ENCODE measurements around the gene HS6ST3. TPM values are rescaled to one million over a fixed set of nuclear protein-coding genes. Genes with fewer than 3 reads are reported as not detected.
"Not testable (repeated sequence)": the region's sequence is repeated elsewhere in the genome, so short reads cannot be mapped to it uniquely, and the experiment has no call there.

Gene HS6ST3
- total RNA-seq, 1 donor from 2014 or later = not detected

- no peak for DNase-seq (ENCODE audit: low read depth in 2 of 2)
Measured at GRCh38 chr13:96428911-96429310, 339.0 kb downstream of the HS6ST3 start.

DNA sequence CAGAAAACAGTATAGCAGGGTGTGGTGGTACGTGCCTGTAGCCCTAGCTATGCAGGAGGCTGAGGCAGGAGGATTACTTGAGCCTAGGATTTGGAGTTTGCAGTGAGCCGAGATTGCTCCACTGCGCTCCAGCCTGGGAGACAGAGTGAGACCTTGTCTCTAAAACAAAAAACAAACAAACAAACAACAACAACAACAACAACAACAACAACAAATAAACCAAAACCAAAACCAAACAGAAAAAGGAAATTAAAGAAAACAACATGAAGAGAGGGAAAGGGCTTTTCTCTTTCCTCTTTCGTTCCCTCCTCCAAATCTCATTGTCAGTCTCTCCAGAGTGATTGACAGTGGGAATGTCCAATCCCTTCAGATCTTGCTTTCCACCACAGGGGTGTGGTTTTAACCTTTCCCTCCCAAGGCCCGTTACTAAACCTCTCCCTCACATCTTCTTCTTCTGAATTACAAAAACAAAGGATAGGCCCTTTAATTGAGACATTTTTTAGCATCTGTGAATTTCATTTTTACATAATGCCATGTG, 341.2 kb downstream of the HS6ST3 start:
- no peak for DNase-seq (ENCODE audit: low read depth in 2 of 2)

DNA sequence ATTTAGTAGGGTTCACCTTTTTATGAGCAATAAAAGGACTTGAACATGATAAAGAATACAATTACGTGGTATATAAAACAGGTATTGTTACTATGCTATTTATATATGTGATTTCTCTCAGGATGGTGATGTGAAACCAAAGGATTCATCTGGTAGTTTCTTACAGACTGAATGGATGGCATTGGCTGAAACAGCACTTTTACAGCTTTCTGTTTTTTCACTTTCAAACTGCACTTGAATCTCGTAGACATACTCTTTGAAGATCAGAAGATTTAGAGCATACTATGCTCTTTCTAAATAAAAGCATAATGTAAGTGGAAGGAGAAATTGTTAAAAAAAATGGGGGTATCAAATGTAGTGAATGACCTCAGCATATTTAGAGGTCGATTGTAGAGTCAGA, 354.8 kb downstream of the HS6ST3 start:
- no peak for DNase-seq (ENCODE audit: low read depth in 2 of 2)

DNA sequence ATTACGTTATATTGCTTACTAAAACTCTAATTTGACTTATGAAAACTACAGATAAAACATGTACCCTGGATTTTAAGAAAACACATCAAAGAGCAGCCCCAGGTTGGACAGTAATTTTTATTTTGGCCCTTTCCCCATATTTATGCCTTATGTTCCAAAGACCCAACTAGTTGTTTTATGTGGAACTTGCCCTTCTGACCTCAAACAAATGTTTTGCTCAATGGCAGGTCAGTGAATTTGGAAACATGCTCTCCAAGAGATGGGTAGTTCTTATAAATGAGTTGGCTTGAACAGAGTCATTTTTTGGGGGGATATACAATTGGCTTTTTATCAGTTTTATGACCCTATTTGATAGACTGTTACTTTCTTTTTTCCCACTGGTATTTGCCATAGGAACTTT, 360.0 kb downstream of the HS6ST3 start:
- no peak for DNase-seq (ENCODE audit: low read depth in 2 of 2)

DNA sequence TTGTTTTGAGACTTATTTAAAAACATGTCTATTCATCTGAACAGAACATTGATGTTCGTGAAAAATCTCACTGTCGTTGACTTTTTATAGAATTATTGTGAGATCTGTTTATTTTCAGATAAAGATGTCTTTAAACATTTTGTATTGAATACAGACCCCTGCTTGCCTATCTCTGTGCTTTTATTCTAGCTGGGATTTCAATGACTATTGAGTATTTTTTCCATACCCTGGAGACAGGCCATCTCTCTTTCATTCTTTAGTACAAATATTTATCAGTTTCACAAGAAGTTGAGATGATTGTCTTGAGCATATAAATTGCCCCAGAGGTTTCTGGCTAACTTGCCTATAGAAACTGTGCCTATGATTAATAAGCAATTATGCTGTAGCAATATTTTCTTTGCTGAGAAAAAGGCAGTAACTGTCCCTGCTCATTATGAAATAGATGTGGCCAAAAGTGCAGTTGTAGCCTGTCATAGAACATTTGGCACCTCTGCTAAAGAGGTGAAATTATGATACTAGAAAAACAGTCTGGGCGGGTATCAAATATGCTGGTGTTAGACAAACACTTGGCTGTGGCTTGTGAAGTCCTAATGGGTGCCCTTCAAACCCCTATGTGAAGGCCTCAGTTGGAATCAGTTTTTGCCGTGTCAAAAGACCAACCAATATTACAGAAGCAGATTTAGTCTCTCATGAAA, 360.6 kb downstream of the HS6ST3 start:
- no peak for DNase-seq (ENCODE audit: low read depth in 2 of 2)

DNA sequence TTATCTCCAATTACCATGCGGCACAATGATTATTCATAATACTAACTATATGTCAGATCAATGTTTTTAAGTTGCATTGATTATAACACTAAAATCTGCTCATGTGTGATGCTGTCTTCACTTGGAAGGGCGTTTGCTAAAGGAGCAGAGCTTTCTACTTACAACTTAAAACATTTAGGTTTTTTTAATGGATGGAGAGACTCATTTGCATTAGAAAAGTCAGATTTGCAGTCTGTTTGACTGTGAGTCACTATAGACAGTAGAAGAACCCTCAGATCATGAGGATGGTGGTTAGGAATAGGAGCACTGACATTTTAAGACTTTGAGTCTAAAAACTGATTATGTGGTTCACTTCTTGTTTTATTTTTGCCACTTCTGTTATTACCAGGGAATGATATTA, 364.6 kb downstream of the HS6ST3 start:
- no peak for DNase-seq (ENCODE audit: low read depth in 2 of 2)

GRCh38 chr13:96460609-96461008, 370.7 kb downstream of the HS6ST3 start:
- peak in 1 of 2 donors; percentile 1 for DNase-seq (ENCODE audit: low read depth in 2 of 2)

DNA sequence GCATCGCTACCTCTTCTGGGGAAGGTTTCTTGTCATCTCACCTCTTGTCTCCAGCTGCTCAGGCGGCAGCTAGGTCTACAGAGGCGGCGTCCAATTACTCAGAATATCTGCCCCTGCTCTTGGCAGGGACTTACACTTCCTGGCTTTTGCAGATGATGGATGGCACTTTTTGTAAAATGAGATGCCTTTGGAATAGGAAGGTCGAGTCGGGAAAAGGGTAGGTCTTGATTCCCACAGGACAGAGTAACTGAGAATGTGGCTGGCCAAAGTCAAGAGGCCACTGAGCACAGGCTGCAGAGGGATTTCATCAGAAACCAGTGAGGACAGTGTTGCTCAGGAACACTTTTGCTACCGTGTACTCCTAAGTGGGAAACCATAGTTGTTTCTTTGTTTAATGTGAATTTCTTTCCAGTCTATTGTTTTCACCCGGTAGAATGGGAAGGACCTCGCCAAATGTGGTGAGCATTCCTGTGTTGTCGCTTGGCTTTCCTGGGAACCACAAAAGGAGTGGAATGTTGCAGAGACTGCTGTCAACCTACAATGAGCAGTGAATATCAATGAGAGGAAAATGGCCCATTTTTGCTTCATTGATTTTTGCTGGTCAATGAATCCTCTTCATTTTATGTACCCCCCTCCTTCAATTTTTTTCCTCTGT, 383.7 kb downstream of the HS6ST3 start:
- DNase-seq (ENCODE audit: low read depth in 2 of 2) = peak in 1 of 2 donors; percentile 42

DNA sequence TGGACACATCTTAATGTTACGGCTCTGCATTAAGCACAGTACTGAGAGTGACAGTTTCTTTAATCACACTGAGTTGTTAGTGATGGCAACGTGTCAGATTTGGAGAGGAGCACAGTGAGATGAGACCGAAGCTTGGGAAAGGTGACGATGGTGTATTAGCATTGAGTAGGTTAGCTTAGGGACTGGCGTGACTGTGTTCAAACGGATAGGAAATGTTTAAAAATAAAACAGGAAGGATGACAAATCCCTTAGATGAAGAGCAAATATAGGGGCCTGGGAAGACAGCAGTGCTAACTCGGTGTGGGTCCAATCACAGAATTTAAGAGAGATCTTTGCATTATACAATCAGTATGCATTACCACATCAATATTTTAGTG, 384.3 kb downstream of the HS6ST3 start:
- peak in 1 of 2 donors; percentile 16 for DNase-seq (ENCODE audit: low read depth in 2 of 2)

- no peak for DNase-seq (ENCODE audit: low read depth in 2 of 2)
Measured at GRCh38 chr13:96475103-96475502, 385.2 kb downstream of the HS6ST3 start.

- no peak for DNase-seq (ENCODE audit: low read depth in 2 of 2)
Measured at GRCh38 chr13:96481482-96481881, 391.6 kb downstream of the HS6ST3 start.

GRCh38 chr13:96490496-96490989, 400.6 kb downstream of the HS6ST3 start:
- DNase-seq (ENCODE audit: low read depth in 2 of 2) = no peak

GRCh38 chr13:96491103-96491502, 401.2 kb downstream of the HS6ST3 start:
- no peak for DNase-seq (ENCODE audit: low read depth in 2 of 2)

DNA sequence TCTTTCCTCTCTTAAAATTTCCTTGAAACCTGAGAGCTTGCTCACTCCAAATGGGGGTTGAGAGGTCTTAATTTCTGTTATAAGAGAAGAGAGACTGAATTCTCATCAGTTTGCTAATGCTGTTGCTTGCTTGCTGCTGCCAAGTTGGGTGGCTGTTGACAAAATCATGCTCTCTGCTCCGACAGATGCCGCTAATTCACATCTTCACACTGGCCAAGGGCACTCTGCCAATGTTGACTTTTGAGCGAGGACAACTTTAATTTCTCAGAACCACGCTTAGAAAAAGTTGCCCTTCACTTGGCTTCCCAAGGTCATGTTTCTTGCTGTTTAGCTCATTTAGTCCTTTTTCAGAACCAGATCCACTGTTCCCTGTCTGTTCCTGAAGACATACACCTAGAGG, 402.9 kb downstream of the HS6ST3 start:
- no peak for DNase-seq (ENCODE audit: low read depth in 2 of 2)

DNA sequence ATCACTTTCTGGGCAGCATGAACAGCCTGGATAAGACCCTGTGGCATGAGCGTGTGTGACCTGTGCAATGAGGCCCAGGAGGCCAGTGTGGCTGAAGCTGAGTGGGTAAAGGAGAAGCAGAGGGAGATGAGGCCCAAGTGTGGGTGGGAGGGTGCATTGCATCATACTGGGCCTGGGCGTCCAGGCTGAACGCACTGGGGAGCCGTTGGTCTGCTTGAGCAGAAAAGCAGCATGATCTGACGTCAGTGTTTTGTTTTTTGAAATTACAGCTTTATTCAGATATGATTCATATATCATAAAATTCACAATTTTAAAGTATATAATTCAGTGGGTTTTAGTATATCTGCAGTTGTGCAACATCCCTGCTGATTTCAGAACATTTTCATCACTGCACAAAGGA, 409.7 kb downstream of the HS6ST3 start:
- no peak for DNase-seq (ENCODE audit: low read depth in 2 of 2)

- no peak for DNase-seq (ENCODE audit: low read depth in 2 of 2)
Measured at GRCh38 chr13:96500953-96501352, 411.0 kb downstream of the HS6ST3 start.

DNA sequence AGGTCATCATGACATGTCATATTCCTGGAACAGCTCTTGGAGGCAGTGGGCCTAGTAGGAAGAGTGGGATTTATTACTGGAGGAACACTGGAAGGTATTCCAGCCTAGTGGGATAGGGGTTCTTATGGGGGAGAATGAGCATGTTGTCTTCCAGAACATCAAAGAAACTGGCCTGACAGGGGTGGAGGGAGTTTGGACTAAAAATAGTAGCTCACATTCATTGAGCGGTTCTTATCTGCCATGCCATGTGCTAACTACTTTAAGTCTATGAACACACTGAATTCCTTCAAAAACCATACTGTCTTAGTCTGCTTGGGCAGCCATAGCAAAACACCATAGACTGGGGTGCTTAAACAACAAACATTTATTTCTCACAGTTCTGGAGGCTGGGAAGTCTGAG, 413.6 kb downstream of the HS6ST3 start:
- DNase-seq (ENCODE audit: low read depth in 2 of 2) = no peak

DNA sequence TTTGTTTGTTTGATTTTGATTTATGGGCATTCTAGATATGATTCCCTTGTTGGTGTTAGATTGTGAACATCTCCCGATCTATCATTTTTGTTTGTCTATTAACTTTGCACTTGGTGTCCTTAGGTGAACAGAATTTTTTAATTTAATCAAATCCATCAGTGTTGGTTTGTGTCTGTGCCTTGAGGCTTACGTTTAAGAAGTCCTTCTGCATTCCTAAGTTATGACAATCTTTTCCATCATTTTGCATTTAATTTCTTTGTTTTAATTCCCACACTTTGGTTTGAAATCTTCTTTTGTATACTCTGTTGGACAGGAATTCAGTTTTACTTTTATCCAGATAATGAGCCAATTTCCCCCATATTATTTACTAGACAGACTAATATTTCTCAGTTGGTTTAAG, 421.7 kb downstream of the HS6ST3 start:
- no peak for DNase-seq (ENCODE audit: low read depth in 2 of 2)

DNA sequence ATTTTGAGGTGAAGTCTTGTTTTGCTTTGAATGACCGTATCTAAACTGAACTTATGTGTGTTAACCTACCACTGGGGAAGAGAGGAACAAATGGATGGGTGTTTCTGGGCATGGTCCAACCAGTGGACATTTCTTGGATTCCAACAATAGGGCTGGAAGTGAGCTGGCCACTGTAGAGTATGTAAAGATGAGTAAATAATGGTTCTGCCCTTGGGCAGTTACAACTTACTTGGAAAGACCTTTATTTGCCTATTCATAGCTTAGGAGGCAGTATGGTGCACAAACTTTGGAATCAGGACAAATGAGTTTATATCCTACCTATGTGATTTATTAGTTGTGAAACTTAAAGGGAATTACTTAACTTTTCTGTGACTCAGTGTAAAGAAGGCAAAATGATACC, 429.5 kb downstream of the HS6ST3 start:
- DNase-seq (ENCODE audit: low read depth in 2 of 2) = no peak

- not testable (repeated sequence) for DNase-seq (ENCODE audit: low read depth in 2 of 2)
Measured at GRCh38 chr13:96524398-96525020, 434.6 kb downstream of the HS6ST3 start.

GRCh38 chr13:96525715-96526114, 435.8 kb downstream of the HS6ST3 start:
- no peak for DNase-seq (ENCODE audit: low read depth in 2 of 2)

DNA sequence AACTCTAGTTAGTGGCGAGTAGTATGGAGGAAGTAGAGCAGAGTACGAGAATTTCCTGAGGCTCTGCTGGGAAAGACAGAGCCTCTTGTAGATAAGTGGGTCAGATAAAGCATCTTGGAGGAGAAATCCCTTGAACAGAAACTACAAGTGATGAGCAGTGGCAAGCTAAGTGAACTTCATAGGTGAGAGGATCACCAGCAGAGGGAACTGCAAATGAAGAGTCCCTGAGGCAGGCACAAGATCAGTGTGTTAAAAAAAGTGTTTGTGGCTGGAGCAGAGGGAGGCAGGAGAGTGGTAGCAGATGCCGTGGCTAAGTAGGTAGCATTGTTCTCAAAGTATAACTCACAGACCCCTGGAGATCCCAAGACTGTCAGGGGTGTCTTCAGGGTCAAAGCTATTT, 437.6 kb downstream of the HS6ST3 start:
- no peak for DNase-seq (ENCODE audit: low read depth in 2 of 2)

- no peak for DNase-seq (ENCODE audit: low read depth in 2 of 2)
Measured at GRCh38 chr13:96532804-96533203, 442.9 kb downstream of the HS6ST3 start.

Measured in lung microvascular endothelial cell (primary cell).